Islet precursor cell (in vitro differentiated cells): Measurements from ENCODE around the gene MAPT.

Source experiments
- DNase-seq: peaks from one replicate; pipeline ENCODE4 v3.0.0-alpha.2; 2018

The MAPT gene

DNA sequence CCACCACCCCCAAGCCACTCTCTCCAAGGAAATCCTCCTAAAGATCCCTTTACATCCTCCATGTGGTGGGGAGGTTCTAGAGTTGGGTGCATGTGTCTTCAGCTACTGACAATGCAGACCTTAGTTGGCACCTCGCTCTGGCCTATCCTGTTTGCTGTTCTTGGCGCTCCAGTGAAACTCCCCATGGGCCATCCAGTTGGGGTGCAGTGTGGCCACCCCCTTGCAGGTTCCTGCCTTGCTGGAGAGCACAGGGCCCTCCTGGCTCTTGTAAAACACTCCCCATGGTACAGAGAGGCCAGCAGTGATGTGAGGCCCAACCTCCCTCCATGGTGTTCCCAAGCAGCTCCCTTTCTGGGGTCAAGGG, 82.0 kb downstream of the MAPT start:
- DNase-seq: no peak

DNA sequence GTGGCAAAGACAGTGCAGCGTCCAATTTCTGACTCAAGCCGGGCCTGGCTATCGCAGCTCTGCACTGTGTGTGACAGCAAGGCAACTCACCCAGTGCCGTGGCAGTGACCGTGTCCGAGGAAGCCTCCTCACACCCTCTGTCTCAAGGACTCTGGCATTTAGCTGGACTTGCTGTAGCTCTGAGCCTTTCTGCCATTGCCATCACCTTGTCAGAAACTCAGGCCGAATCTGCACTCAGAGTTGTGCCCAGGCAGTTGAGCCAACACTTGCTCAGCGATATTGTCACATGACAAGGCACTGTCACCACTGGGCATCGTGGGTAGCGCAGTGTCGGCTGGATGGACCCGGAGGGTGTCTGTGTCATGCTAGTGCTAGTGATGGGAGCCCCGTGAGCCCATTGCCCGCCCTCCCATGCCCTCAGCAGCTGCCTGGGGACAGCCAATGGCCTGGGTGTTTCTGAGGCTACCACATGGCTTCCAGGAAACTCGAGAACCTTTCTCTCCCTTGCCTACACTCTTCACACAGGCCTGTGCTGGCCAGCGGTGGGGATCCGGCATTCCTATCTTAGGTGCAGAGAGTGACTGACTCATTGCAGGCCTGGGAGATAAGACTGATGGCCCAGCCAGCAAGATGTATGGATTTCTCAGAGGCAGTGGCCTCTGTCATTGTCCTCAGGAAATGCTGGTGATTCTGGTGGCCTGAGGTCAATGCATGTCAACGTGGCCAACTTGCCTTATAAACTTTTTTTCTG, 82.6 kb downstream of the MAPT start:
- peak; percentile 97 for DNase-seq

DNA sequence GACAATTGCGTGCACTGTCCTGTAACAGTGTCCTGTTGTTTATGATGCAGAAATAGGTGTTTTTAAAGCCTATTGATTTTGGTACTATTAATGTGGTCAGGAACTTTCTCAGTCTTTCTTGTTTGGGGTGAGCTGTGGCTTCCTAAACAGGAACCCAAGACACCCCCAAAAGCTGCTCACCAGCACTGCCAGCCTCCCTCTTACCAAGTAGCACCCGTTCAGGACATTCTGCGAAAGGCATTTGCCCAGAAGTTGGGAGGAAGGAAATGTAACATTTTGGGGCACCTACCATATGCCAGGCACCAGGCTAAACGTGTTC, 83.1 kb downstream of the MAPT start:
- no peak for DNase-seq

DNA sequence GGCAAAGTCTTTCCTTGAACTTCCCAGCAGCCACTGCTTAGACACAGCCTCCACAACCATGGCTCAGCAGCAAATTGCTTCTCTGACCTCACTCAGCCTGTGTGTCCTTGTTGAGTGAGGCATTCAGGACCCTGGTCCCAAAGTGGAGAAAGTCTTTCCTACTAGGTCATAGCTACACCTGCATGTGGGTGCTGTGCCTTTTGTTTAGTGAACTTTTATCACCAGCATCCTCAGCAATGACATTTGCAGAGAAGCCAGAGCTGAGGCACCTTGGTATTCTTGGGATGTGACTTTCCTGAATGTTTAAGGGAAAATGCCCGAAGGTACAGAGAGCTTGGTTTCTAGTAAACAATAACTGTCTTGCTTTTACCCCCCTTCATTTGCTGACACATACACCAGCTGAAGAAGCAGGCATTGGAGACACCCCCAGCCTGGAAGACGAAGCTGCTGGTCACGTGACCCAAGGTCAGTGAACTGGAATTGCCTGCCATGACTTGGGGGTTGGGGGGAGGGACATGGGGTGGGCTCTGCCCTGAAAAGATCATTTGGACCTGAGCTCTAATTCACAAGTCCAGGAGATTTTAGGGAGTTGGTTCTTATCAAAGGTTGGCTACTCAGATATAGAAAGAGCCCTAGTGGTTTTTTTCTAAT, 83.7 kb downstream of the MAPT start:
- peak; percentile 57 for DNase-seq

DNA sequence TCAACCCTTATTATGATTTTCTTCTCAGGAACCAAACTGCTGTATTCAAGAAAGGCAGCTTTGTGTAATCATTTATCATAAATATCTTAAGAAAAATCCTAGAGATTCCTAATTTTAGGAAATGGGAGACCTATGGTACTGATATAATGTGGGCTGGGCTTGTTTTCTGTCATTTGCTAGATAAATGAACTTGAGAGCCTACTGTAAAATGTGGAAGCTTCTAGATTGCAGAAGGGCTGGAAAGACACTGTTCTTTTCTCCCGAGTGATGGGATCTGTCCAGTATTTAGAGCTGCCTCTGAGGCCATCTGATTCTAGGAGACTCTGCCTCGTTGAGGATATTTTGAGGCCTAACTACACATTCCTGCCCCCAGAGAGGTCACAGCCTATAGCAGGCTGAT, 84.8 kb downstream of the MAPT start:
- DNase-seq: no peak

DNA sequence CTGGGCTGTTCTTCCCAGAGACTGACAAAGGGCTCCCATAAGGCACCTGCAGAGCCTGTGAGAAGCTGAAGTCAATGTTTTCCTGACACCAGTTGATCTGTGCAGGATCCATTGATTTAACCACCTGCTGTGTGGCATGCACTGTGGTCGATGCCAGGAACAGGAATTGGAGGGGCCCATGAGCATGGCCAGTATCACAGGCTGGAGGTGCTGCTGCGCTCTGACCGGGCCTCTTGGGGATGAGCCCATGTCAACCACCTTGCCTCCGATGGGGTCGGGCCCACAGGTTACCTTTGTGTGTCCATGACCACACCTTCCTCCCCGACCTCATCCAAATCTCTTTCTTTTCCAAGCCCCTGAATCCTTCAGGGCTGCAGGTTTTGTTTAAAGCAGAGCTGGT, 86.5 kb downstream of the MAPT start:
- no peak for DNase-seq

DNA sequence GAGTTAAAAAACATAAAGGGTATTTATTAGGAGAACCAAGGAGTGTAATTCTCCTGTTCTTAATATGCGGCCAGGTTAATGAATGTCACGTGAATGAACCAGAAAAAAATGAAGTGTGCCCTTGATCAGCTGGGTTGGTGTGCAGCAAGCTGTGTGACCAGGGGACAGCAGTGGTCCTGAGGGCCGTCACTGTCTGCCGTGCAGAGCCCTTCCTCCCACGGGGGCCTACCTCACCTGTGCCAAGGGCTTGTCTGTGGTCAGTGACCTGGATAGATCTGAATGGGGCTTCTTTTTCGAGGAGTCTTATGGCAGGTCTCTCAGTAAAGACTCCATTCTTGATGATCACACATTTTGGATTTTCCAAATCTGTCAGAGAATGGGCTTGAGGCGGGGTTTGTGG, 87.0 kb downstream of the MAPT start:
- DNase-seq: no peak

DNA sequence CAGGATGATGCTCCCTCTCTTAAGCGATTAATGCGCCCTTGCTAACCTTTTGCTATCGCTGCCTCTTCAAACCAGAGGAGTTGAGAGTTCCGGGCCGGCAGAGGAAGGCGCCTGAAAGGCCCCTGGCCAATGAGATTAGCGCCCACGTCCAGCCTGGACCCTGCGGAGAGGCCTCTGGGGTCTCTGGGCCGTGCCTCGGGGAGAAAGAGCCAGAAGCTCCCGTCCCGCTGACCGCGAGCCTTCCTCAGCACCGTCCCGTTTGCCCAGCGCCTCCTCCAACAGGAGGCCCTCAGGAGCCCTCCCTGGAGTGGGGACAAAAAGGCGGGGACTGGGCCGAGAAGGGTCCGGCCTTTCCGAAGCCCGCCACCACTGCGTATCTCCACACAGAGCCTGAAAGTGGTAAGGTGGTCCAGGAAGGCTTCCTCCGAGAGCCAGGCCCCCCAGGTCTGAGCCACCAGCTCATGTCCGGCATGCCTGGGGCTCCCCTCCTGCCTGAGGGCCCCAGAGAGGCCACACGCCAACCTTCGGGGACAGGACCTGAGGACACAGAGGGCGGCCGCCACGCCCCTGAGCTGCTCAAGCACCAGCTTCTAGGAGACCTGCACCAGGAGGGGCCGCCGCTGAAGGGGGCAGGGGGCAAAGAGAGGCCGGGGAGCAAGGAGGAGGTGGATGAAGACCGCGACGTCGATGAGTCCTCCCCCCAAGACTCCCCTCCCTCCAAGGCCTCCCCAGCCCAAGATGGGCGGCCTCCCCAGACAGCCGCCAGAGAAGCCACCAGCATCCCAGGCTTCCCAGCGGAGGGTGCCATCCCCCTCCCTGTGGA, 88.6 kb downstream of the MAPT start:
- DNase-seq: no peak

DNA sequence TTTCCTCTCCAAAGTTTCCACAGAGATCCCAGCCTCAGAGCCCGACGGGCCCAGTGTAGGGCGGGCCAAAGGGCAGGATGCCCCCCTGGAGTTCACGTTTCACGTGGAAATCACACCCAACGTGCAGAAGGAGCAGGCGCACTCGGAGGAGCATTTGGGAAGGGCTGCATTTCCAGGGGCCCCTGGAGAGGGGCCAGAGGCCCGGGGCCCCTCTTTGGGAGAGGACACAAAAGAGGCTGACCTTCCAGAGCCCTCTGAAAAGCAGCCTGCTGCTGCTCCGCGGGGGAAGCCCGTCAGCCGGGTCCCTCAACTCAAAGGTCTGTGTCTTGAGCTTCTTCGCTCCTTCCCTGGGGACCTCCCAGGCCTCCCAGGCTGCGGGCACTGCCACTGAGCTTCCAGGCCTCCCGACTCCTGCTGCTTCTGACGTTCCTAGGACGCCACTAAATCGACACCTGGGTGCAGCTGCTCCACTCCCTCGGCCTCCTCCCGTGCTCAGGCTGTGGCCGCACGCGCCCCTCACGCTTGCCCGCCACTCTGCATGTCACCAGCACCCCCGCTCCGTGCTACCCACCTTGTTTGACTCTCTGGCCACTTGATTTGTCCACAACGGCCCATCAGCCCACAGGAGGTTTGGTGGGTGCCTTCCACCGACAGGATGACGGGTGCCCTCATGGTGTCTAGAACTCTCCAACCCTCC, 89.4 kb downstream of the MAPT start:
- DNase-seq: no peak

DNA sequence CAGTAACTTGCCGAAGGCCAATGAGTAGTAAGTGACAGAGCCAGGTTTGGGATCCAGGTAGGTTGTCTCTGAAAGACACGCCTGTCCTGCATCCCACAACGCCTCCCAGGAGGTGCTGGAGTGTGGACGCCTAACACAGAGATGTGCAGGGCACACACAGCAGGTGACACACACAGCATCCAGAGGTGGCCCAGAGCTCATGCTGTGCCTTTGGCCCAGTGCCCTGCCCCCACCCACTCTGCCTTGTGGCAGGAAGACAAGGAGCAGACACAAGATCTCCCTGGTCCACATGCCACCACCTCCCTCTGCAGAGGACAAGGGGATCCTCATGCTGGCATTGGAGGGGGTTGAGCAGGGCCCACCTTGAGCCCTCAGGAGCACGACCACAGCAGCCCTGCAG, 90.0 kb downstream of the MAPT start:
- no peak for DNase-seq

DNA sequence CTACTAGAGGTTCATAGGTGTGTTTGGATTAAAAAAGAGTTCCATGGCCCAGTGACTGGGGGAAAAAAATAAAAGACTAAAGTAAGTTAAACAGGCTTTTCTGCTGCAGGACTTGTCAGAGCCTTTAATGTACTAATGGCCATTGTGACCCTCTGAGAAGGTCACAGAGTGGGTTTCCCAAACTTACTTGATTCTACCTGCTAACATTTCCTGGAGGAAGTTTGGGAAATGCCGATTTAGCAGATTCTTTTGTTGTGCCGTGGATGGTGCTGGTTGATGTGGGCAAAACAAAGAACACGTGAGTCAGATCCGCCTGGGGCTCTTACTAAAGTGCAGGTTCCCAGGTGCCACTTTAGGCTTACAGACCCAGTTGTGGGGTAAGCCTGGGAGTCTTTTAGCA, 91.1 kb downstream of the MAPT start:
- DNase-seq: no peak

DNA sequence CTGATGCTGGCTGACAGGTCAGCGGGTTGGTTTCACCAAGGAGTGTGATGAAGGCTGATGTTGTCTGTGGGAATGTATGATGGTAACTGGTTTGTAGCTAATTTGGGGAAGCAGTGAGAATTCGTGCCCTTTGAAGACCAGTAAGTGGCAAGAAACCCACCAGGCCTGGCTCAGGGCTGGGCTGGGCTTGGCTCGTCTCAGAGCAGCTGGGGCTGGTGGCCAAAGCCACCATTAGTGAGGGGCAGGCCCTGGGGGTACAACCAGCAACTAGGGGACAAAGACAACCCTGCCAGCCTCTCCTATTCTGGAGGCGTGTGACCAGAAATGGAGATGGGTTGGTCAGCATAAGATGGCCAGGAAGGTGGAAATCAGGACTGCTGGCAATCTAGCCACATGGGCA, 91.7 kb downstream of the MAPT start:
- no peak for DNase-seq

DNA sequence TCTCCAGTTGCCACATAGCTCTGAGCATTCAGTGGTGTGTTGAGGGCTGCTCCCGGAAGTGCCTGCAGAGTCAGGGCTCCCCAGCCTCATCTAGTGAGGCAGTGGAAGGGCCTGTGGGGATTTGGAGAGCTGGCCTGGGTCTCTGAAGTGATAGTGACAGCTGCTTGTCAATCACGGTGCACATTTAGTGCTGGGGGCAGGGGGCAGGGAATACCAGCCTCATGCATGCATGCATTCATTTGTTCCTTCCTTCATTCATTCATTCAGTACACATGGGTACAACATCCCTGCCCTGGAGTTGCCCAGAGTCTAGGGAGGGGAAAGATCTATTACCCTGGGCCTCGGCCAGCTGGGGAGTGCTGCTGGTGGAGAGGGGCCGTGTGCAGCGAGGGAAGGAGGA, 93.4 kb downstream of the MAPT start:
- DNase-seq: no peak

DNA sequence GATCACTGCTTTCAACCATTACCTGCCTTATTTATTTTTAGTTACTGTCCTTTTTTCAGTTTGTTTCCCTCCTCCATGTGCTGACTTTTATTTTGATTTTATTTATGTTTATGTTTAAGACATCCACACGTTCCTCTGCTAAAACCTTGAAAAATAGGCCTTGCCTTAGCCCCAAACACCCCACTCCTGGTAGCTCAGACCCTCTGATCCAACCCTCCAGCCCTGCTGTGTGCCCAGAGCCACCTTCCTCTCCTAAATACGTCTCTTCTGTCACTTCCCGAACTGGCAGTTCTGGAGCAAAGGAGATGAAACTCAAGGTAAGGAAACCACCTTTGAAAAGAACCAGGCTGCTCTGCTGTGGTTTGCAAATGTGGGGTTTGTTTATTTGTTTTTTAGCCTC, 95.4 kb downstream of the MAPT start:
- no peak for DNase-seq

DNA sequence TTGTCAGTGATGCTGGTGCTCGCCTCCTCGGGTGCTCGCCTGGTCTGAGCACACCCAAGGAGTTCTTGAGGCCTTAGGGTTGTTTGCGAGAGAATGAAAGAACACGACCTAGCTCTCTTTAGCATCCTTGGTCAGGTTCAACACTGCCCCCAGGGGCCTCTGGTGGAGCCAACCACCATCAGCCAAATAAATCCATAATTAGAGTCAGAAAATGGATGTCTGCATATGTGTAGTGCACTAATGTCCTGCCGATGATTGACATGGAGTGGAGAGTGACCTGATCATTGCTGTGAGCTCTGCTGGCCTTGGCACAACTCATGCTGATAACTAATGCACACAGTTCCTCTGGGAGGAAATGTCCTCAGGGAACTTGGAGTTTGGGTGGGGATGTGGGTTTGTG, 96.5 kb downstream of the MAPT start:
- DNase-seq: no peak

DNA sequence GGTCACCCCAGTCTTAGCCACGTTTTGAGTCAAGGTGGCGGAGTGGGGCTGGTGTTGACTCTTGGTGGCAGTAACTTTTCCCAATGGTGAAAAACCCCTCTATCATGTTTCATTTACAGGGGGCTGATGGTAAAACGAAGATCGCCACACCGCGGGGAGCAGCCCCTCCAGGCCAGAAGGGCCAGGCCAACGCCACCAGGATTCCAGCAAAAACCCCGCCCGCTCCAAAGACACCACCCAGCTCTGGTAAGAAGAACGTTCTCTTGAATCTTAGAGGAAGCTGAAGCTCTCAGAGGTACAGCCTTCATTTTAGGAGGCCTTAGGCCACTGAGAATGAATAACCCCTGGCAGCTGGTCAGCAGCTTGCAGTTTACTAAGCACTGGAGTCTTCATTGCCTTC, 97.0 kb downstream of the MAPT start:
- no peak for DNase-seq

DNA sequence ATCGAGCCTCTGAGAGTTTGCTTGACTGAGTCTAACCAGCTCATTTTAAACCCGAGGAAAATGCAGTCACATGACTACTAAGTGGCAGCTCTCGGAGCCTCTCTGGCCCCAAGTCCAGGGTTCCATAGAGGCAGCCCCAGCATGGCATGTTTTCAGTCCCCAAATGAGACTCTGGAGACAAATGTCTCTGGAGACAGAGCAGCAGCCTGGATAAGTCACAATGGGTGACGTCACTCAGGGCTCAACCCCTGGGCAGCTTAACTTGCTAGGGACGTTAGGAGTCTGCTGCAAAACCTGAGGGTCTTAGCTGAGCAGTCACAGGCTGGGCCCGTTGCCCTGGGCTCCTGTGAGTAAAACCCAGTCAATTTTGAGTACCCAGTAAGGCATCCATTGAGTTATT, 97.8 kb downstream of the MAPT start:
- DNase-seq: no peak

DNA sequence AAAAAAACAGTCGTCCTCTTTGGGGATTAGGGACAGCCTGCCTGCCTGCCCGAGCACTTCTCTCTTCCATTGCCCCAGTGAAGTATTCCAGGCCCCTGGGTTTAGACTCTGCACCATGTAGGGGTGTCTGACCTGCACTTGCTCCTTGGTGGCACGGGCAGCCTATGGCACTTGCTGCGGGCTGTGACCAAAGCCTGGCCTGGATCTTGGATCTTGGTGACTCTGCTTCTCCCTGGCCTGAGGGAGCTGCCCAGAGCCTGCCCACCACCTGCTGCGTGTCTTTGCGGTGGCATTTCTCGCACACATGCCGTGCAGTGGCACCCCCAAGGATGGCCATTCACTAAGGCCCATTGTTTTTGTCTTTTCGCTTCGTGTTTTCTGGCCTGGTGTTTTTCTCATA, 98.5 kb downstream of the MAPT start:
- no peak for DNase-seq

DNA sequence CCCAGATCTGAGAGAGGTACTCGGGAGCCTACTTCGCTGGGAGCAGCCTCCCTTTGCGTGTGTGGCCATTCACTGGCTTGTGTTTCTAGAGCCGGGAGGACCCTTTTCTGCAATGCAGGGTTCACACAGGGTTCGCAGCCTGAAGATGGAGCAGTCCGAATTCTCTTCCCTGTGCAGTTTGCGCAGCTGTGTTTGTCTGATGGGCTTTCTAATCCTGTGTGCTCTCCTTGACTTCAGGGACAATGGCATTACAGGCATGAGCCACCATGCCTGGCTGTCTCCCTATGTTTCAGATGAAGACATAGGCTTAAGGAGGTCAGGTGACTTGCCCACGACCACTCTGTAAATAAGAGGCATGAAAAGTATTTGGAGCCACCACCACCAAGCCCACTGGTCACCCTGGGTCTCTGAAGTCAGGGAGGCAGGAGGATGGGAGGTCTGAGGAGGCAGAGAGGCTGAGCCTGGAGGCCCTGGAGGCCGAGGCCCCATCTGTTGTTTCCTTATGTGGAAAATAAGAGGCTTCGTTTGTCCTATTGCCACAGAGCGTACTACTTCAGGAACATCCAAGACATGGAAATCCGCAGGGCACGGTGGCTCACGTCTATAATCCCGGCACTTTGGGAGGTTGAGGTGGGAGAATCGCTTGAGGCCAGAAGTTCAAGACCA, 99.7 kb downstream of the MAPT start:
- DNase-seq: no peak

DNA sequence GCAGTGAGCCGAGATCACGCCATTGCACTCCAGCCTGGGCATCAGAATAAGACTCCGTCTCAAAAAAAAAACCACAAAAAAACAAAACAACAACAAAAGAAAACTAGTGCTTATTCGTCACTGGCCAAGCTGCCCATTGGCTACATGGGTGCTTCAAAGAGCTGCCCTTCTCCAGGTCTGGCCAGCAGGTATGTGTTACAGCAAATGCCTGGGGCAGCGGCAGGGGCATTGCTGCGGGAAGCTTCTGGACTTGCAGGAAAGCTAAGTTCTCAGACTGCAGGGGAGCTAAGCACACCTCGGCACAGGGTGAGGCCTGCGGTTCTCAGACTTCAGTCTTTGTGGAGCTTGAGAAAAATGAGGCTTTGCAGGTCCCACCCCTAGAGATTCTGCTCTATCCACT, 100.6 kb downstream of the MAPT start:
- peak; percentile 77 for DNase-seq

DNA sequence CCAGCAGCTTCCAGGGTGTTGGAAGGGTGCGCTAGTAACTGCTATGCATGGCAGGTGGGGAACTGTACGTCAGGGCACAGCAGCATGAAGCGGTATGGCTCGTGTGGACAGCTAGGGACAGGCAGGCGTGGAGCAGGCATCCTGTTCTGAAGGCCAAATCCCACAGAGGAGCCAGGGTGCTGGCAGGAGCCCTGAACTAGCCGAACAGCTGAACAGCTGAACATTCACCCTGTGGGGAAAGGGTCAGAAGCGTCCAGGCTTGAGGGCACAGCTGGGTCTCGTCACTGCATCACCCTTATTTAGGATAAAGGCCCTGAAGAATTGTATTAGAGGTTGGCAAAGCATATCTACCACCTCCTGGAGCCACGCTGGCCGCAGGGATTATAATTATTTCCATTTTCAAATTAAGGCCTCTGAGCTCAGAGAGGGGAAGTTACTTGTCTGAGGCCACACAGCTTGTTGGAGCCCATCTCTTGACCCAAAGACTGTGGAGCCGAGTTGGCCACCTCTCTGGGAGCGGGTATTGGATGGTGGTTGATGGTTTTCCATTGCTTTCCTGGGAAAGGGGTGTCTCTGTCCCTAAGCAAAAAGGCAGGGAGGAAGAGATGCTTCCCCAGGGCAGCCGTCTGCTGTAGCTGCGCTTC, 101.4 kb downstream of the MAPT start:
- no peak for DNase-seq

DNA sequence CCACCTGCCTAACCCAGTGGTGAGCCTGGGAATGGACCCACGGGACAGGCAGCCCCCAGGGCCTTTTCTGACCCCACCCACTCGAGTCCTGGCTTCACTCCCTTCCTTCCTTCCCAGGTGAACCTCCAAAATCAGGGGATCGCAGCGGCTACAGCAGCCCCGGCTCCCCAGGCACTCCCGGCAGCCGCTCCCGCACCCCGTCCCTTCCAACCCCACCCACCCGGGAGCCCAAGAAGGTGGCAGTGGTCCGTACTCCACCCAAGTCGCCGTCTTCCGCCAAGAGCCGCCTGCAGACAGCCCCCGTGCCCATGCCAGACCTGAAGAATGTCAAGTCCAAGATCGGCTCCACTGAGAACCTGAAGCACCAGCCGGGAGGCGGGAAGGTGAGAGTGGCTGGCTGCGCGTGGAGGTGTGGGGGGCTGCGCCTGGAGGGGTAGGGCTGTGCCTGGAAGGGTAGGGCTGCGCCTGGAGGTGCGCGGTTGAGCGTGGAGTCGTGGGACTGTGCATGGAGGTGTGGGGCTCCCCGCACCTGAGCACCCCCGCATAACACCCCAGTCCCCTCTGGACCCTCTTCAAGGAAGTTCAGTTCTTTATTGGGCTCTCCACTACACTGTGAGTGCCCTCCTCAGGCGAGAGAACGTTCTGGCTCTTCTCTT, 102.1 kb downstream of the MAPT start:
- no peak for DNase-seq
